ENCODE measurements around the gene DRG2.

GRCh38 chr17:18117982-18118975 lies 30.5 kb downstream of the DRG2 start:
- TF ChIP-seq RBM39 (optimal IDR thresholded peaks at IDR 0.05; ENCODE audit: low read depth, low read length) (no peak), HOXB6 (CRISPR knock-in tag; IDR thresholded peaks at IDR 0.05; ENCODE audit: borderline replicate concordance) (no peak), EZH2 (IDR thresholded peaks at IDR 0.05; ENCODE audit: borderline replicate concordance, low read depth, low read length) (no peak), CBX5 (IDR thresholded peaks at IDR 0.05; ENCODE audit: borderline replicate concordance, low read depth) (no peak), BRF1 (IDR thresholded peaks at IDR 0.05; ENCODE audit: borderline replicate concordance, extremely low read depth, insufficient read length) (no peak), FOXA1 (IDR thresholded peaks at IDR 0.05; ENCODE audit: borderline replicate concordance) (no peak), MEF2D (tag; conservative IDR thresholded peaks at IDR 0.05; ENCODE audit: low read depth) (no peak), MYBL2 (IDR thresholded peaks at IDR 0.05; ENCODE audit: low read depth) (no peak), MYBL2 (CRISPR knock-in tag; IDR thresholded peaks at IDR 0.05; ENCODE audit: borderline replicate concordance) (no peak), RFX5 (IDR thresholded peaks at IDR 0.05; ENCODE audit: low read depth, low read length) (no peak), RBFOX2 (IDR thresholded peaks at IDR 0.05; ENCODE audit: low read depth, low read length) (no peak), SRF (CRISPR knock-in tag; IDR thresholded peaks at IDR 0.05) (no peak), RCOR1 (IDR thresholded peaks at IDR 0.05; ENCODE audit: borderline replicate concordance in 1 of 2, low read depth in 2 of 2, low read length in 2 of 2) (no peak)
- TF ChIP-seq, protein P1, sequence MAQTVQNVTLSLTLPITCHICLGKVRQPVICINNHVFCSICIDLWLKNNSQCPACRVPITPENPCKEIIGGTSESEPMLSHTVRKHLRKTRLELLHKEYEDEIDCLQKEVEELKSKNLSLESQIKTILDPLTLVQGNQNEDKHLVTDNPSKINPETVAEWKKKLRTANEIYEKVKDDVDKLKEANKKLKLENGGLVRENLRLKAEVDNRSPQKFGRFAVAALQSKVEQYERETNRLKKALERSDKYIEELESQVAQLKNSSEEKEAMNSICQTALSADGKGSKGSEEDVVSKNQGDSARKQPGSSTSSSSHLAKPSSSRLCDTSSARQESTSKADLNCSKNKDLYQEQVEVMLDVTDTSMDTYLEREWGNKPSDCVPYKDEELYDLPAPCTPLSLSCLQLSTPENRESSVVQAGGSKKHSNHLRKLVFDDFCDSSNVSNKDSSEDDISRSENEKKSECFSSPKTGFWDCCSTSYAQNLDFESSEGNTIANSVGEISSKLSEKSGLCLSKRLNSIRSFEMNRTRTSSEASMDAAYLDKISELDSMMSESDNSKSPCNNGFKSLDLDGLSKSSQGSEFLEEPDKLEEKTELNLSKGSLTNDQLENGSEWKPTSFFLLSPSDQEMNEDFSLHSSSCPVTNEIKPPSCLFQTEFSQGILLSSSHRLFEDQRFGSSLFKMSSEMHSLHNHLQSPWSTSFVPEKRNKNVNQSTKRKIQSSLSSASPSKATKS (CRISPR knock-in tag; IDR thresholded peaks at IDR 0.05) = no peak
- TF ChIP-seq, protein P2, sequence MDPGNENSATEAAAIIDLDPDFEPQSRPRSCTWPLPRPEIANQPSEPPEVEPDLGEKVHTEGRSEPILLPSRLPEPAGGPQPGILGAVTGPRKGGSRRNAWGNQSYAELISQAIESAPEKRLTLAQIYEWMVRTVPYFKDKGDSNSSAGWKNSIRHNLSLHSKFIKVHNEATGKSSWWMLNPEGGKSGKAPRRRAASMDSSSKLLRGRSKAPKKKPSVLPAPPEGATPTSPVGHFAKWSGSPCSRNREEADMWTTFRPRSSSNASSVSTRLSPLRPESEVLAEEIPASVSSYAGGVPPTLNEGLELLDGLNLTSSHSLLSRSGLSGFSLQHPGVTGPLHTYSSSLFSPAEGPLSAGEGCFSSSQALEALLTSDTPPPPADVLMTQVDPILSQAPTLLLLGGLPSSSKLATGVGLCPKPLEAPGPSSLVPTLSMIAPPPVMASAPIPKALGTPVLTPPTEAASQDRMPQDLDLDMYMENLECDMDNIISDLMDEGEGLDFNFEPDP (CRISPR knock-in tag; IDR thresholded peaks at IDR 0.05) = no peak
